Activated B cell treated with CpG ODN at 0.5 μM for 24 hours (primary cell): Measurements from ENCODE around the gene EYS. TPM values are rescaled to one million over a fixed set of nuclear protein-coding genes. Genes with fewer than 3 reads are reported as not detected.

ENCODE experiments used
- ATAC-seq: fragments of 200-7000 bp; cut with Tn5 transposase; one replicate; pipeline ENCODE4 v1.10.0; 2021; ENCODE audit warnings: low read depth, mild to moderate bottlenecking, moderate library complexity
- CTCF ChIA-PET: fragments of 350-600 bp; sonication (Branson Sonifier 250); formaldehyde crosslinking; loops from one replicate; lab custom pipeline; 2021; ENCODE audit warnings: antibody characterized with exemption; lab: Charles Lee
- POLR2A ChIA-PET: fragments of 350-600 bp; sonication (Branson Sonifier 250); formaldehyde crosslinking; loops from one replicate; lab custom pipeline; 2021; ENCODE audit warnings: antibody characterized with exemption; lab: Charles Lee
- DNase-seq: peaks from one replicate; pipeline ENCODE4 v3.0.0; 2022
- H3K27ac Mint-ChIP-seq: one replicate; pipeline ENCODE4 v1.8.0; 2020; ENCODE audit warnings: mixed read lengths
- H3K27me3 Mint-ChIP-seq: one replicate; pipeline ENCODE4 v1.8.0; 2021; ENCODE audit warnings: mixed read lengths
- H3K36me3 Mint-ChIP-seq: one replicate; pipeline ENCODE4 v1.8.0; 2021; ENCODE audit warnings: low read depth, mixed read lengths
- H3K4me1 Mint-ChIP-seq: one replicate; pipeline ENCODE4 v1.8.0; 2021; ENCODE audit warnings: mixed read lengths
- H3K4me3 Mint-ChIP-seq: one replicate; pipeline ENCODE4 v1.8.0; 2020; ENCODE audit warnings: mild to moderate bottlenecking, mixed read lengths
- H3K9me3 Mint-ChIP-seq: one replicate; pipeline ENCODE4 v1.8.0; 2020; ENCODE audit warnings: mixed read lengths
- intact Hi-C: fragments of 100-400 bp; cut with micrococcal nuclease; formaldehyde crosslinking; loops from one replicate; pipeline ENCODE4 v1.15.1; 2024
- total RNA-seq: library from RNA; stranded (reverse); gene quantifications from 2 replicates; pipeline ENCODE4 v1.2.3, GENCODE V29; 2022
- TF ChIP-seq, protein P1 (sequence below): fragments of 200-600 bp; IDR thresholded peaks from one replicate; pipeline ENCODE4 v1.8.0; 2022; ENCODE audit warnings: antibody characterized with exemption, mild to moderate bottlenecking

The EYS gene
- total RNA-seq, 1 donor from 2014 or later = not detected

- Mint-ChIP-seq H3K9me3 (no peaks in the 10 kb centered on the region), H3K27me3 (no peaks in the 10 kb centered on the region), H3K36me3 (no peaks in the 10 kb centered on the region), H3K27ac (no peak overlapping the region), H3K4me3 (no peak overlapping the region), H3K4me1 (no peaks in the 10 kb centered on the region)
- intact Hi-C loops = no loop called here
- ATAC-seq (no peak), DNase-seq (no peak)
- CTCF ChIA-PET = no interaction called here
- POLR2A ChIA-PET = no interaction called here
- TF ChIP-seq, protein P1, sequence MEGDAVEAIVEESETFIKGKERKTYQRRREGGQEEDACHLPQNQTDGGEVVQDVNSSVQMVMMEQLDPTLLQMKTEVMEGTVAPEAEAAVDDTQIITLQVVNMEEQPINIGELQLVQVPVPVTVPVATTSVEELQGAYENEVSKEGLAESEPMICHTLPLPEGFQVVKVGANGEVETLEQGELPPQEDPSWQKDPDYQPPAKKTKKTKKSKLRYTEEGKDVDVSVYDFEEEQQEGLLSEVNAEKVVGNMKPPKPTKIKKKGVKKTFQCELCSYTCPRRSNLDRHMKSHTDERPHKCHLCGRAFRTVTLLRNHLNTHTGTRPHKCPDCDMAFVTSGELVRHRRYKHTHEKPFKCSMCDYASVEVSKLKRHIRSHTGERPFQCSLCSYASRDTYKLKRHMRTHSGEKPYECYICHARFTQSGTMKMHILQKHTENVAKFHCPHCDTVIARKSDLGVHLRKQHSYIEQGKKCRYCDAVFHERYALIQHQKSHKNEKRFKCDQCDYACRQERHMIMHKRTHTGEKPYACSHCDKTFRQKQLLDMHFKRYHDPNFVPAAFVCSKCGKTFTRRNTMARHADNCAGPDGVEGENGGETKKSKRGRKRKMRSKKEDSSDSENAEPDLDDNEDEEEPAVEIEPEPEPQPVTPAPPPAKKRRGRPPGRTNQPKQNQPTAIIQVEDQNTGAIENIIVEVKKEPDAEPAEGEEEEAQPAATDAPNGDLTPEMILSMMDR = no peak
Measured at GRCh38 chr6:64737418-64737817, 969.6 kb downstream of the EYS start.

GRCh38 chr6:64736421-64736950 lies 970.5 kb downstream of the EYS start:
- intact Hi-C loops = no loop called here
- no peak for DNase-seq
- H3K9me3 Mint-ChIP-seq = peaks cover under 1% of the 10 kb centered on the region
- CTCF ChIA-PET = no interaction called here
- H3K4me3 Mint-ChIP-seq = no peak overlapping the region
- H3K36me3 Mint-ChIP-seq = no peaks in the 10 kb centered on the region
- POLR2A ChIA-PET = no interaction called here
- H3K4me1 Mint-ChIP-seq = no peaks in the 10 kb centered on the region
- ATAC-seq = no peak
- TF ChIP-seq, protein P1 = no peak
- H3K27me3 Mint-ChIP-seq = no peaks in the 10 kb centered on the region
- no peak overlapping the region for H3K27ac Mint-ChIP-seq

DNA sequence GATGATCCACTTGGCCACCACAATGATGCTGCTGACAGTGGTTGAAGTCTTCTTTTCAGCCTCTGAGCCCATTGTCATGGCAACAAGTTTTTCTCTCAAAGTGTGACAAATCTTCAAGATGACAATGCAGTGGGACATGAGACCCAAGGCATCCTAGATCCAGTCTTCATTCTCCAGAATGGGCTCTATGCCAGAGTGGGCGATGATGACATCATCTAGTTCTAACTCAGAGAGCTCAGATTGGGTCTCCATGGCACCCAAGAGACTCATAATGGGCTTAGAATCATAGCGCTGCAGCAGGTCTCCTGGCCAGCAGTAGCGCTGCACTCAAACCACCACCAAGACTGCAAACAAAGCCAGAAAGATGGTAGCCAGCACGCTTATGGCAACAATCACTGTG lies 973.6 kb downstream of the EYS start:
- ATAC-seq (no peak), DNase-seq (no peak)
- ChIA-PET POLR2A (no interaction called here), CTCF (no interaction called here)
- no peaks in the 10 kb centered on the region for H3K27me3 Mint-ChIP-seq
- intact Hi-C loops = no loop called here
- H3K4me1 Mint-ChIP-seq = no peaks in the 10 kb centered on the region
- no peak overlapping the region for H3K4me3 Mint-ChIP-seq
- peaks cover 5% of the 10 kb centered on the region for H3K9me3 Mint-ChIP-seq
- no peaks in the 10 kb centered on the region for H3K36me3 Mint-ChIP-seq
- TF ChIP-seq, protein P1 = no peak
- no peak overlapping the region for H3K27ac Mint-ChIP-seq

DNA sequence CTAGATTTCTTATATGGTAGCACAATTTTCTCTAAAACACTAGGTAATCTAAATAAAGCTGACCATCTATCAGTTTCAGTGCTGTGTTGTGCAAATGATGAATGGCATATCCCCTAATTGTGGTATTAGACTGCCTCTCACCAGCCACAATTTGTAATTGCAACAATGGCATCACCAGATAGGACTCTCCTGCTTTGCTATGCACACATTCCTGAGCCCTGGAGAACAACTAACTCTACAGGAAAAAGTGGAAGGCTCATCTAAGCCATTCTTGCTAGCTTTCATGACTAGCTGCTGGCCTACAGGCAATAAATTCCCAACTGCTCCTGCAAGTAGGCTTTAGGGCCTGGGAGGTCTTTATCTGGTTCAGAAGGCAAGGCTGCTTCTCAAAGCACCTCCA lies 974.1 kb downstream of the EYS start:
- intact Hi-C loops = no loop called here
- Mint-ChIP-seq H3K27ac (no peak overlapping the region), H3K36me3 (no peaks in the 10 kb centered on the region), H3K9me3 (peaks cover 5% of the 10 kb centered on the region), H3K27me3 (no peaks in the 10 kb centered on the region), H3K4me3 (no peak overlapping the region), H3K4me1 (no peaks in the 10 kb centered on the region)
- ATAC-seq (no peak), DNase-seq (no peak)
- POLR2A ChIA-PET = no interaction called here
- CTCF ChIA-PET = no interaction called here
- TF ChIP-seq, protein P1 = no peak

GRCh38 chr6:64729522-64729921 lies 977.5 kb downstream of the EYS start:
- no peak for ATAC-seq
- CTCF ChIA-PET = no interaction called here
- TF ChIP-seq, protein P1 = no peak
- no peak for DNase-seq
- intact Hi-C loops = no loop called here
- Mint-ChIP-seq H3K9me3 (peaks cover 5% of the 10 kb centered on the region), H3K4me1 (no peaks in the 10 kb centered on the region), H3K36me3 (no peaks in the 10 kb centered on the region), H3K4me3 (no peak overlapping the region), H3K27ac (no peak overlapping the region), H3K27me3 (no peaks in the 10 kb centered on the region)
- POLR2A ChIA-PET = no interaction called here
